Activated effector memory CD4-positive, alpha-beta T cell treated with Interleukin-2 at 50 U/mL for 16 hours (primary cell): ENCODE results near the gene ERP29.

Source experiments
- DNase-seq: peaks from one replicate; pipeline ENCODE4 v3.0.0-alpha.2; 2020

The ERP29 gene

DNA sequence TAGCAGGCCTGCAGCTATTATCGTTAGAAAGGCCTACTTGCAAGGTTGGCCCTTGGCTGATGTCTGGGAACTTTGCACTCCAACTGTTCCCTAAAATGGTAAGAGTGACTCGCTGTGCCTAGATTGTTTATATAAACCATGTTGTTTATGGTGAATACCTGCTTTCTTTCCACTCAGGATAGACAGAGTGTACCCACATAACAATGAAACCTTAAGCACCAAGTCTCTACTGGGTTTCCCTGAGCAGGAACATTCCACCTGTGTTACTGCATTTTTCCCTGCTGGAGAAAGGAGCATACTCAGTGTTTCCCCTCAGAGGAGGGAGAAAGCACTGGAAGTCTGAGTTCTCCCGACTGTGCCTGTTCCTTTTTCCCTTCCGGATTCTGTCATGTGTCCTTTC, 32.8 kb downstream of the ERP29 start:
- no peak for DNase-seq

- DNase-seq = no peak
These were observed 36.1 kb downstream of the ERP29 start for GRCh38 chr12:112049351-112049750.

GRCh38 chr12:112061137-112061536, 47.9 kb downstream of the ERP29 start:
- no peak for DNase-seq

GRCh38 chr12:112063273-112063672, 50.0 kb downstream of the ERP29 start:
- DNase-seq = no peak

DNA sequence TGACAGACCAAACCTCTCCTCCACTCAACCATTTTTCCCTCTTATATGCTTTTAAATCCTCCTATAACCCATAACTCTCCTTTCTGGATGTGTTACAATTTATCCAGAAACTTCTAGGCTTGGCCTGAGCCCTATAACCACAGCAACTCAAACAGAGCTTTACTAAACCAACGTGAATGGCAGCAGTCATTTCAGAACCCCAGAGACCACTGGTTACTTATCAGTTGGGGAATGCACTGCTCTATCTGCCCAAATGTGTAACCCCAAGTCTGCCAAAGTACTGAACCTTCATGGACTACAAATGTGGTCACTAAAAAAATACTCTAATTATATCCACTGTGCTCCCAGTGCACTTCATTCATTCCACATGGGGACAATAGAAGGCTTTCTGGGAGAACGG, 53.3 kb downstream of the ERP29 start:
- DNase-seq = no peak
